GM12873 (cell line): ENCODE measurements around the gene GPR84.

Experiments
- TF ChIP-seq, protein P1 (sequence below): IDR thresholded peaks from 2 replicates; pipeline ENCODE4 v1.5.1; 2012; ENCODE audit warnings: low read depth, mild to moderate bottlenecking, moderate library complexity, low read length, control low read depth; ENCODE audit not compliant: insufficient read depth; ENCODE audit errors: missing control alignments

GPR84 gene

DNA sequence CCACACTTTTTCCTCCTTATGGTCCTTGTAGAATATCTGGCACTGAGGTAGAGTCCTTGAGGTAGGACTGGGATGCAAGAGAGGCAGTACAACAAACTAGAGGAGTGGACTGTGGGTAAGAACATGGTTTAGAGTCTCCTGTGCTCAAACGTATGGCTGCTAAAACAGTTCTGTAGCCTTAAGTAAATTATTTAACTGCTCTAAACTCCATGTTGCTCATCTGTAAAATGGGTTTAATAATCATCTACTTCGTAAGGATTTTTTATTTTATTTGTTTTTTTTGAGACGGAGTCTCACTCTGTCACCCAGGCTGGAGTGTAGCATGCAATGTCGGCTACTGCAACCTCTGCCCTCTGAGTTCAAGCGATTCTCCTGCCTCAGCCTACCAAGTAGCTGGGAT lies 42.9 kb downstream of the GPR84 start:
- TF ChIP-seq, protein P1, sequence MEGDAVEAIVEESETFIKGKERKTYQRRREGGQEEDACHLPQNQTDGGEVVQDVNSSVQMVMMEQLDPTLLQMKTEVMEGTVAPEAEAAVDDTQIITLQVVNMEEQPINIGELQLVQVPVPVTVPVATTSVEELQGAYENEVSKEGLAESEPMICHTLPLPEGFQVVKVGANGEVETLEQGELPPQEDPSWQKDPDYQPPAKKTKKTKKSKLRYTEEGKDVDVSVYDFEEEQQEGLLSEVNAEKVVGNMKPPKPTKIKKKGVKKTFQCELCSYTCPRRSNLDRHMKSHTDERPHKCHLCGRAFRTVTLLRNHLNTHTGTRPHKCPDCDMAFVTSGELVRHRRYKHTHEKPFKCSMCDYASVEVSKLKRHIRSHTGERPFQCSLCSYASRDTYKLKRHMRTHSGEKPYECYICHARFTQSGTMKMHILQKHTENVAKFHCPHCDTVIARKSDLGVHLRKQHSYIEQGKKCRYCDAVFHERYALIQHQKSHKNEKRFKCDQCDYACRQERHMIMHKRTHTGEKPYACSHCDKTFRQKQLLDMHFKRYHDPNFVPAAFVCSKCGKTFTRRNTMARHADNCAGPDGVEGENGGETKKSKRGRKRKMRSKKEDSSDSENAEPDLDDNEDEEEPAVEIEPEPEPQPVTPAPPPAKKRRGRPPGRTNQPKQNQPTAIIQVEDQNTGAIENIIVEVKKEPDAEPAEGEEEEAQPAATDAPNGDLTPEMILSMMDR: no peak
